Prostate gland (tissue), 2 donors: ENCODE data around the gene PLCG2.

Experiments used
- CTCF ChIP-seq, 4 experiments: fragments of 200-600 bp in 2 of 4; fragments of 450-650 bp in 2 of 4; sonication (generic) in 2 of 4; IDR thresholded peaks; 1 replicate in 3 of 4; 2 replicates in 1 of 4; pipeline ENCODE4 v1.5.1; 2016 to 2019; ENCODE audit warnings: antibody characterized with exemption in 4 of 4, mild to moderate bottlenecking in 2 of 4, moderate library complexity in 2 of 4
- POLR2A ChIP-seq: fragments of 450-650 bp; IDR thresholded peaks from one replicate; pipeline ENCODE4 v1.6.1; 2016; ENCODE audit warnings: antibody characterized with exemption, mild to moderate bottlenecking
- POLR2AphosphoS5 ChIP-seq: sonication (generic); formaldehyde crosslinking; IDR thresholded peaks from one replicate; pipeline ENCODE4 v1.6.1; 2017; ENCODE audit warnings: antibody characterized with exemption

GRCh38 chr16:81848306-81848853, 69.3 kb downstream of the PLCG2 start:
- TF ChIP-seq CTCF (IDR thresholded peaks at IDR 0.05), result no peak
- no peak for TF ChIP-seq POLR2A
- TF ChIP-seq POLR2AphosphoS5, result no peak
